HG02623 (cell line): Measurements from ENCODE around the gene TMED5.
"Not testable (repeated sequence)": the region's sequence is repeated elsewhere in the genome, so short reads cannot be mapped to it uniquely, and the experiment has no call there.

Source experiments
- ATAC-seq: cut with Tn5 transposase; IDR thresholded peaks from one replicate; pipeline ENCODE4 v1.9.1; 2021; ENCODE audit warnings: moderate library complexity; ENCODE audit not compliant: unreplicated experiment

Gene TMED5

DNA sequence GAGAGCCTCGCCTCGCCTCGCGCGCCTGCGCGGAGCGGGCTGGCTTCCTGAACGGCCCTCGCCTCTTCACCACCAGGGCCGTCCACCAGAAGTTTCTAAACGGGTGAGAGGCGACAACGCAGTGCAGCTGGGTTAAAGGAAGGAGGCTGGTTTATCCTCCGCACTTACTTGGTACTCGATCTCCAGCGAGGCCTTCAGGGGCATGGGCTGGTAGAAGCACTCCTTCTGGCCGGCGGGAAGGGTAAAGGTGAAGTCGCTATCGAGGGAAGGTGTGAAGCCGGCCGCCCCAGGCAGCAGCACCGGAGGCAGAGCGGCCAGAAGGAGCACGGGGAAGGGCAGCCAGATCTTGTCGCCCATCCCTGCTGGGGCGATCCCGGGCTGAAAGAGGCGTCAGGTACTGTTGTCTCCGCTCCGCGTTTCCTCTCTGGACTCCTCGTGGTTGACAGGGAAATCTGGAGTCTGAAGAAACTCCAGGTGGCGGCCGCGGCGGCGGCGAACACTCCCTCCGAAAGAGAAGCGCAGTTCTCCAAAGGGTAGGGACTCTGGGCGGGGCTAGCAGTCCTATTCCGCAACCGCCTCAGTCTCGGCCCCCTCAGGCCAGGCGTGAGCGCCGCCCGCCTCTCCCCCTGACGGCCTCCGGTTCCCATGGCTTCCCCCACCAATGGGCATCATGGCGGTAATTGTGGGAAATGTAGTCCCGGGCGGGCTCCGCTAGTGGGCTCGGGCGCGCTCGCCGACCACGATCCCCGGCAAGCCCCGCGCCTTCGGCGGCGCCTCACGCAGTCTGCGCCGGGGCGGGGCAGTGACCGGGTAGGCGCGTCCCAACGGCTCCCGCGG, at the start of gene TMED5:
TSS of gene TMED5 (minus strand) at position 528 of the 837 bp plus-strand sequence. CDS start at position 357, 171 bp downstream.
- ATAC-seq = peak; percentile 86

DNA sequence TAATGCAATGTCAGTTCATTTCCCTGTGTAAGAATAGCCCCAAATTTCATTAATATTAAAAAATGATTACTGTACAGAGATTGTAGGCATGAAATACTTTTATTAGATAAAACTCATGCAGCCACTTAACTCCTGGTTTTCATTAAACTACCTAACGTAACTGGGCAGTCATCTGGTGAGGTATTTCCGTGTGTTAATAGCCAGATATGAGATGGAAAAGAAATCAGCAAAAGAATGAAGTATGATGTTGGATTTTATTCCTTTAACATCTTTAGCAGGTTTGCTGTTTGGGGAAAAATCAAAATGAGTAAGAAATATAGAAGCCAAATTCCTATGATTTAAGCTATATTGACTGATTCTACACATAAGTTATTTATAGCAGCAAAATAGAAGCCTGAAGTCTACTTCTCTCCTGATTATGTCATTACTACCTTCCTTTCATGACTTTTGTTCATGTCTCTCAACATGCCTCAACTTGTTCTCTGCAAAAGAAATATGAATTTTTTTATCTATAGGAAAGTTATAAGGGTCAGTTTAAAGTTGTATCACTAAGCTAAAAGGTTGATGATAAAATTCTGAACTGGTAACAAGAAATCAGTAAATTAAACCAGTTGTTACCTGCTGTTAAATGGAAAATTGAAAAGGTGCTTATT, 42.9 kb upstream of the TMED5 start:
- ATAC-seq = no peak

DNA sequence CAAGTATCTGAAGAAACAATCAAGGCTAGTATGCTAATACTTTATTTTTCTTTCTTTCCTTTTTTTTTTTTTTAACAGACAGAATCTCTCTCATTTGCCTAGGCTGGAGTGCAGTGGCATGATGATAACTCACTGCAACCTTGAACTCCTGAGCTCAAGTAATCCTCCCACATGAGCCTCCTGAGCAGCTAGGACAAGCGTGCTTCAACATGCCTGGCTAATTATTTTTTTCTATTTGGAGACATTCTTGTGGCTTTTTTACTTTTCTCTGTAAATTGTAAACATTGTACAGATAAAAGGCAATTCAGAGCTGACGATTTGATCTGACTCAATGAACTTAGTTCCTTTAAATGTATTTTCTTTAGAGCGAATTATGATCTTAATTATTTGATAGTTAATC, 41.7 kb upstream of the TMED5 start:
- no peak for ATAC-seq

DNA sequence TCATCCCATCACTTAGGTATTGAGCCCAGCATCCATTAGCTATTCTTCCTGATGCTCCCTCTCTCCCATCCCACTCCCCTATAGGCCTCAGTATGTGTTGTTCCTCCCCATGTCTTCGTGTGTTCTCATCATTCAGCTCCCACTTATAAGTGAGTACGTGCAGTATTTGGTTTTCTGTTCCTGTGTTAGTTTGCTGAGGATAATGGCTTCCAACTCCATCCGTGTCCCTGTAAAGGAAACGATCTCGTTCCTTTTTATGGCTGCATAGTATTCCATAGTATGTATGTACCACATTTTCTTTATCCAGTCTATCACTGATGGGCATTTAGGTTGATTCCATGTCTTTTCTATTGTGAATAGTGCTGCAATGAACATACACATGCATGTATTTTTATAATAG, 40.5 kb upstream of the TMED5 start:
- not testable (repeated sequence) for ATAC-seq

DNA sequence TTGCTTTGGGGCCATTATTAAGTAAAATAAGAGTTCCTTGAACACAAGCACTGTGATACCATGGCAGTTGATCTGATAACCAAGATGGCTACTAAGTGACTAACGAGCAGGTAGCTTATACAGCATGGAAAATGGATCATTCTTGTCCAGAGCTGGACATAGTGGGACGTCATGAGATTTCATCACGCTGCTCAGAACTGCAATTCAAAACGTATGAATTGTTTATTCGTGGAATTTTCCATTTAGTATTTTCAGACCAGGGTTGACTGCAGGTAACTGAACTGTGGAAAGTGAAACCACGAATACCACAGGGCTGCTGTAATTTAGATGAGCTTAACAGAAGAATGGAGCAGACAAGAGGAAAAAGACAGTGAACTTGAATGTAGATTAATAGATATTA, 39.2 kb upstream of the TMED5 start:
- ATAC-seq = no peak

DNA sequence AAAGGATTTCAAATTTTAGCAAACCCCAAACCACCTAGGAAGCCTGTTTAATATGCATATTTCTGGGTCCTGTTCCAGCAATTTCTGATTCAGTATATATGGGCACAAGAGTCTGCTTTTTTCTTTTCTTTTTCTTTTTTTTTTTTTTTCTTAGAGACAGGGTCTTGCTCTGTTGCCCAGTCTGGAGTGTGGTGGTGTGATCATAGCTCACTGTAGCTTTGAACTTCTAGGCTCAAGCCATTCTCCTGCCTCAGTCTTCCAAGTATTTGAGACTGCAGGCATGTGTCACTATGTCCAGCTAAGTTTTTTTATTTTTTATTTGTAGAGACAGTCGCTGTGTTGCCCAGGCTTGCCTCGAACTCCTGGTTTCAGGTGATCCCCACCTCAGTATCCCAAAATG, 35.1 kb upstream of the TMED5 start:
- ATAC-seq = no peak

DNA sequence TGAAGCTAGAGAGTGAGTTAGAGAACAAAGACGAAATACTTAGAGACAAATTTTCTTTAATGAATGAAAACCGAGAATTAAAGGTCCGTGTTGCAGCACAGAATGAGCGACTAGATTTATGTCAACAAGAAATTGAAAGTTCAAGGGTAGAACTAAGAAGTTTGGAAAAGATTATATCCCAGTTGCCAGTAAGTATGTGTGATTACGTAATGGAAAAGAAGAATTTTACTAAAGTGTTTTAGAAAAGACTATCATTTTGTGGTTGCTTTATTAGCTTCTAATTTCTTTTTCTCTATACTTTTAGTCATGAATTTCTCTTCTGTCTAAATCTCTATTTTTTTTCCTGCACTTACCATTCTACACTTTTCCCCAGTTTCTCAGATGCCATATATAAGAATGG, 27.0 kb upstream of the TMED5 start:
- no peak for ATAC-seq

DNA sequence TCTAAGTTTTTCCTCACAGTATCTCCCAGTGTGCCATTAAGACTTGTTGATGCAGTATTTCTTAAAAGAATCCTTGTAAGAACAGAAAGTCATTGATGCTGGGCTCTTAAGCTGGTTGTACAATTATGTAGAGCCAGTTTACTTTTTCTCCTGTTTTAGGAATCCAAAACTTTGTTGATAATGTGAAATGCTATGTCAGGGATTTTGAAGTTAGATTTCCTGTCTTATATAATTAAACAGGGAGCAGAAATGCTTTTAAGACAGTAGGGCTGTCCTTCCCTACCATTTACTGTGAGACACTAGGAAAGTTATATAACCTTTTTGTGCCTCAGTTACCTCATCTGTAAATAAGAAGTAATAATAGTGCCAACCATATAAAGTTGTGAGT, 26.3 kb upstream of the TMED5 start:
- ATAC-seq = no peak

DNA sequence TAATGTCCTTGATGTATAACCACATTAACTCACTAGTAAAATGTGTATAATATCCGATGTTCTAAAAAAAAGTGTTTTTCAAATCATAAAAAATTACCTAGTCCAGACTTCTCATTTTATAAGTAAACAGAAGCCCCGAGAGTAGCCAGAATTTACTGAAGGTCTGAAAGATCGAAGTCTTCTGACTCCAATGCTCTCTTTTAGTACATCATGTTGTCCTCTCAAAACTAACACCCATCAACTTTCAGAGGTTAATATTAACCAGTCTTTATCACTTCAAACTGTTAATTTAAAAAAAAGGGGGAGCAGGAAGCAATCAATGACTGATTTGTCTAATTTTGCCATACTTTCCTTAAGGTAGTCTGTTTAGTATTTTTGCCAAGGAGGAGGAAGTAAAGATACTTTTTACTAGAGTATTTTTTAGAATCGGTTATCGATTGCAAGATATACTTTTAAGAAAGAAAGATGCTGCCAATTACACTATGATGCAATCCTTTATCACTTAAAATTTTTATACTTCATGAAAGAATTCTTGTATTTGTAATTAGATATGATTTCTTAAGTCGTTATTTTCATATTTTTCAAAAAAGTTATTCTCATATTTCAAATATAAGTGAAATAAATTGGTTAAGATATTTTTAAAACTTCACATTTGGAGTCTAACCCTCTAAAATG, 25.8 kb upstream of the TMED5 start:
- no peak for ATAC-seq

DNA sequence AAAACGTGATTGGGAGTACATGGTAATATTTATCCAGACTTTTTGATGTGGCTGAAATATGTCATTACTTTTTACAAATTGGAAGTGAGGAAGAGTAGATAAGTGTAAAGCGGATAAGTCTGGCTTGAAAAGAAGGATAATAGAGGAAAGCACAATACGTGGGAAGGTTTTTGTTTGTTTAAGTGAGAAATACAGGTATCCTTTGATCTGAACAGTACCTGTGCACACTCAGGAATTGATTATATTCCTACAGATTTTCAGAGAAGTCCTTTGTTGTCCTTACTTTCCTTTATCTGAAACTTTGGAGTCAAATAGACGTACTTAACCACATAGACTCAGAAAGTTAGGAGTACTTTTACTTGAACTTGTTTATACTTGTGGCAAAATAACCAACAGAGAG, 20.5 kb upstream of the TMED5 start:
- ATAC-seq = no peak

DNA sequence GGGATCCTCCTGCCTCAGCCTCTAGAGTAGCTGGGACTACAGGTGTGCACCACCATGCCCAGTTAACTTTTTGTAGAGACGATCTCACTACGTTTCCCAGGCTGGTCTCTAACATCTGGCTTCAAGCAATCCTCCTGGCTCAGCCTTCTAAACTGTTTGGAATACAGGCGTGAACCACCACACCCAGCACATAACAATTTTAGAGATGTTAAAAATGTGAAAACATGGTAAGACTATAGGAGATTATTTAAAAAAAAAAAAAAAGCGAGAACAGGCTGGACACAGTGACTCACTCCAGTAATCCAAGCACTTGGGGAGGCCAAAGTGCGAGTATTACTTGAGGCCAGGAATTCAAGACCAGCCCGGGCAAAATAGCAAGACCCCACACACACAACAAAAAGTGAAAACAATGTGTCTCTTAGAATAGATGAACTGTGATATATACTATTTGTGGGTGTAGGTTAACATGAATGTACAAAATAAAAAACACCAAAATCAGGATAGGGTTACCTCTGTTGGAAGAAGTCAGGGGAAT, 19.9 kb upstream of the TMED5 start:
- ATAC-seq = no peak

DNA sequence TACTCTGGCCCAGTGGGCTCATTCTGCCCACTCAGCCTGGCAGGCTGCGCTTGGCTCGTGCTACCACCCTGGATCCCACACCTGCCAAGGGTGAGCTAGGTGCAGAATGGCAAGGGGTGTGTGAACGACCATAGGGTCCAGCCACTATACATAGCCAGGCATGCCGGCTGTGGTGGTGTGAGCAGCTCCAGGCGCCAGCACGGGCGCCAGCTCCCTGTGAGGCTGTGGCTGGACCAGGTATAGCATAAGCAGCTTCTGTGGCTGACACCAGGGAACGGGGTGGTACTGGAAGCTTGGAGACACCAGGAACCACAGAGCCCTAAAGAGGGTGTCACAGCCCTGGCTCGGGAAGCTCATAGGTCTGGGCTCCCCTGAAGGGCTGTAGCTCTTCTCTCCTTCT, 18.9 kb upstream of the TMED5 start:
- no peak for ATAC-seq

DNA sequence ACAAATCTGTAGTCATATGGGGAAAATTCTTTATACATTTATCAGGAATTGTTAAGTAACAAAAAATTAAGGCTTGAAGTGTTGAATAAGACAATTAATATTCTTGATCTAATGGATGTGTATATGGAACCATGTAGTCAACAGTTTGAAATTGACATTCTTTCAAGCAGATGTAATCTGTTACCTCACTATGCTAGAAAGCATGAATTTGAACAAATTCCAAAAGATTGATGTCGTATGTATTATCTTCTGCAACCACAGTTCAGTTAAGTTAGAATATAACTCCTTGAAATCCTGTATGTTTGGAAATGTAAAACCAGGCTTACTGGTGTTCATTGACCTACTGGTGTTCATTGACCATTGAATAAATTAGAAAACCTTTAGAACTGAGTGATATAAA, 16.4 kb upstream of the TMED5 start:
- no peak for ATAC-seq

DNA sequence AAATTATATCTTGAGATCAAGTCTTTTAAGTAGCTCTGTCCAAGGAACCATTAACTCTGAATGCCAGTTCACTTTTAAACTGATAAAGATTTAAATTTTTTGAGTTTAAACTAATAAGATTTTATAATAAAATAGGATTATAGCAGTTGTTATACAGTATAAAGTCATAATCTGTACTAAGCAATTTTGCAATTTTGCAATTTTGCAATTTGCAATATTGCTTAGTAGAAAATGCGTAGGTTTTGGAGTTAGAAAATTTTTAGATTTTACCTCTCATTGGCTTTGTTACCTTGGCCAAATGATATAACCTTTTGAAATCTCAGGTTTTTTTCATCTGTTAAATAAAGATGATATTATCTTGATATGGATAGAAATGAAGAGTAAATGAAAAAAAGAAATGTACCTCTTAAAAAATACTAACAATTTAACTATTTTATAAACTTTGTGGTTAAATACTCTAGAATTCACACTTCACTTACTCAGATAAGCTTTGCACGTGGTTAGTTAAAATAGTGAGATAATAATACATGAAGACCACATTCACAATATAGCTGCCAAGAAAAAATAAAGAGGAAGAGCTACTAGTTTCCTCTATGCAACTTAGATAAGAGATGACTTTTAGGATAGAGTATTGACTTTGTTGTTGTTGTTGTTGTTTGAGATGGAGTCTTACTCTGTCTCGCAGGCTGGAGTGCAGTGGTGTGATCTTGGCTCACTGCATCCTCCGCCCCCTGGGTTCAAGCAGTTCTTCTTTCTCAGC, 14.2 kb upstream of the TMED5 start:
- ATAC-seq = no peak

DNA sequence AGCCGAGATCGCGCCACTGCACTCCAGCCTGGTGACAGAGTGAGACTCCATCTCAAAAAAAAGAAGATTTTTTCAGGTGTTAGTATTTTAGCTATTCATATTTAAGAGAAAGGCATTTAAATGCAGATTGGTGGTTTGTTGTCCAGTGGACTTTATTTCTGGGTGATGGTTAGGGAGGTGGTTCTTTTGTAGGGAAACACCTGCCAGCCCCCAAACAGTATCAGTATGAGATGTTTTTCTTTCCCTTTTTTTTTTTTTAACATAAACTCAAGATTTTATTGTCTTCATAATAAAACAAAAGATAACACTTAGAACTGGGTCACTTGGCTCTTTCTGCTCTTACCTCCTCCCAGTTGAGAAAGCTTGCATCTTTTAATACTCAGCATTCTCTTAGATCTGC, 10.2 kb upstream of the TMED5 start:
- no peak for ATAC-seq

DNA sequence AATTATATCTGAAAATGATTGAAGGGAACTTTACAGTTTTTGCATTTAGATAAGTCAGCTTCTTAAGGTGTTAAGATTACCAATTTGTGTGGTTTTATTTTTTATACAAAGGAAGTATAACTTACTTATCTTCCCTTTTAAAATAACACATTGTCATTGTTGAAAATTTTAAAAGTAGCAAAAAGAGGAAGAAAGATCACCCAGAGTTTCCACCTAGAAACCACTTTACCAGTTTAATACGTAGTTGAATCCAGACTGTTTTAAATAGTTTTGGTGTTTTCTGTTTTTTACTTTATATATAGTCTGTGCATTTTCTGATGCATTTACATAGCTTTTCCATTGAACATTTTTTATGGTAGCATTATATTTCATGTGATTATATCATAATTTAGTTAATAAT, 6.5 kb upstream of the TMED5 start:
- ATAC-seq = no peak

DNA sequence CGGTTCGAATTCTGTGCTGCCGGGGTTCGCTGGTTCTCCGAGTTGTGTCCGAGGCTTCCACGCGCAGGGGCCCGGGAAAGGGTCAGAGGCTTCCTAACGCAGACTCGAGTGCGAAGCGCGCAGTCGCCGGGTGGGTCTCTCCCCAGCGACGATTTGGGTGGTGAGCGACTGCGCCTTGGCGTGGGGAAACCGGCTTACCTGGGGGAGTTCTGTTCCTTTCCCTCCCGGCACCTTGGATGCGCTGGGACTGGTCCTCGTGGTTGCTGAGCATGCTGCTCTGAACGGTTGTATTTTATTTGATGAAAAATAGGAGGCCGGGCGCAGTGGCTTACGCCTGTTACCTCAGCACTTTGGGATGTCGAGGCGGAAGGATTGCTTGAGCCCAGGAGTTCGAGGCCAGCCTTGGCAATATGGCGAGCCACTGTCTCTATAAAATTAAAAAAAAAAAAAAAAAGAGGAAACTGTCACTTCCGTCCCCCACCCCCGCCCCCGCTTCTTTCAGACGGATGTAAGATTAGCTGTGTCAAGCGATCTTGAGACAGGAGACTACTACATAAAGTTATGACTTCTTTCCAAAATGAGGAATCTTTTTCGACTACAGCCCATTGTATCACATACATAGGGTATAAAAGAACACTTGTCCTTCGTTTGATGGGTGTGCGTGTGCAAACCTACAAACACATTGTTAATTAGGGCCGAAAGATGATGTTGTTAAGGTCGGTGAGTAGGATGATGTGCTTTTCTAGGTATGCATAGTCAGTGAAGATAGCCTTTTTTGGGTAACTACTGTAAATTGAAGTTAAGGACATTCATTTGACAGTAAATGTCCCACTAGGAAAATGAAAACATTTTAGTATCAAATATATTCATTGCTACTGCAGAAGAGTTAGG, 755 bp upstream of the TMED5 start, which contains the start of gene CCDC18:
TSS of gene CCDC18 (plus strand) at position 2 of the 891 bp plus-strand sequence. CDS start 2,638 bp downstream, outside the sequence.
- ATAC-seq = no peak

DNA sequence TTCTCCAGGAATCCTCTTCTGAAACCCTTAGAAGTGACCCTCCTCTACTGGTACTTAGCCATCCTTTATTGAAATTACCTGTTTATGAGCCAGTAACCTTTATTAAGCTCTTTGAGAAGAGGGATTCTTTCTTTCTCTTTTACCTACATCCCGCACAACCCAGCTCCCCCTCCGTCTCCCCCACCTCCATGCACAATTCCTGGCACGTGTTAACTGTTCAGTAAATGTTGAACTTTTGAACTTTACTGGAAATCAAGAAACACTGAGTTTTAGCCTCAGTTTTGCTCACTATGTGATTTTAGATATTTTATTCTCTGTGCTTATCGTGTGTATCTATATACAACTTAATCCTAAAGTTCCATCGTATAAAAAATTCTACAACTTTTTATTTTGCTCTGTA, 1.8 kb downstream of the TMED5 start:
- no peak for ATAC-seq

DNA sequence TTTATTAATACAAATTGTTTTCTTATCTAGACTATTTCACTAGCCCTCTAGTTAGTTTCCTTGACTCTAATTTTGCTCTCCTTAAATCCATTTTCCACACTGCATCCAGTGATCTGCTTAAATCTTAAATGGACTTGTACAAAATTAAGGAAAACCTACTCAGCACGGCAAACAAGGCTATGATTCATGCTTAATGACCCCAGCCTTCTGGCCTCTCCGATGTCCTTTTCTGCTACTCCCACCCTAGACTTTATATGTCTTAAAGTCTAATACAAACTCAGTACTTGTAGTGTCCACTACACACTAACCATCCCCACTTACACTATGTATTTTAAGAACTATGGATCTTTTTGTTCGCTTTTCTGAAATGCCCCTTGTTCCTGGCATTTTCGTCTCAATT, 2.2 kb downstream of the TMED5 start:
- no peak for ATAC-seq

DNA sequence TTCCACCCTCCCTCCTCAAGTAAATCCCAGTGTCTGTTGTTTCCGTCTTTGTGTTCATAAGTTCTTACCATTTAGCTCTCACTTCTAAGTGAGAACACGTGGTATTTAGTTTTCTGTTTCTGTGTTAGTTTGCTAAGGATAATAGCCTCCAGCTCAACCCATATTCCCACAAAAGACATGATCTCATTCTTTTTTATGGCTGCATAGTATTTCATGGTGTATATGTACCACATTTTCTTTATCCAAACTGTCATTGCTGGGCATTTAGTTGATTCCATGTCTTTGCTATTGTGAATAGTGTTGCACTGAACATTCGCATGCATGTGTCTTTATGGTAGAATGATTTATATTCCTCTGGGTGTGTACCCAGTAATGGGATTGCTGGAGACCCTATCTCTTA, 5.6 kb downstream of the TMED5 start:
- not testable (repeated sequence) for ATAC-seq
